Activated naive CD8-positive, alpha-beta T cell treated with anti-CD3 and anti-CD28 coated beads for 36 hours (primary cell): ENCODE measurements around the gene CPSF4L. TPM values are rescaled to one million over a fixed set of nuclear protein-coding genes. Genes with fewer than 3 reads are reported as not detected.

Experiments used
- DNase-seq: peaks from one replicate; pipeline ENCODE4 v3.0.0; 2021
- H3K27ac Mint-ChIP-seq: one replicate; pipeline ENCODE4 v1.8.0; 2022; ENCODE audit warnings: mild to moderate bottlenecking, moderate library complexity, mixed read lengths
- H3K27me3 Mint-ChIP-seq: one replicate; pipeline ENCODE4 v1.8.0; 2022; ENCODE audit warnings: mild to moderate bottlenecking, mixed read lengths
- H3K36me3 Mint-ChIP-seq: one replicate; pipeline ENCODE4 v1.8.0; 2021; ENCODE audit warnings: mild to moderate bottlenecking, mixed read lengths
- H3K4me1 Mint-ChIP-seq: one replicate; pipeline ENCODE4 v1.8.0; 2021; ENCODE audit warnings: mixed read lengths
- H3K4me3 Mint-ChIP-seq: one replicate; pipeline ENCODE4 v1.8.0; 2022; ENCODE audit warnings: mild to moderate bottlenecking, moderate library complexity, mixed read lengths
- H3K9me3 Mint-ChIP-seq: one replicate; pipeline ENCODE4 v1.8.0; 2022; ENCODE audit warnings: mixed read lengths
- total RNA-seq, 2 experiments: library from RNA; stranded (reverse); gene quantifications; one replicate each; pipeline ENCODE4 v1.2.3, GENCODE V29; 2021

The CPSF4L gene
- total RNA-seq, 2 experiments from 2014 or later: not detected

DNA sequence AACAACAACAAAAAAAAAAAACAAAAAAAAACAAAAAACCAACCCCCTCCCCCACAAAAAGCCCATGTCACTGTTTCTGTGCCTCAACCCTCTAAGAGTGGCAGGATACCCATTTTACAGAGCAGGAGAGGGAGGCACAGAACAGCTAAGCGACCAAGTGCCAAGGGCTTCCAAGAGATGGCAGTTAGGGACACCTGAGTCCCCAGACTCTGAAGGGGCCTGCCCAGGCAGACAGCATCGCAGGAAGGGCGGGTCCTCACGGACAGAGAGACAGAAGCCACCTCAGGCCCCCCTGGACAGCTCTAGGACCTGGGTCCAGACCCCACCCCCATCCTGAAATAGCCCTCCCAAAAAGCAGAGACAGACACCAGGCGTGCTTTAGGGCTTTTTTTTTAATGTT is 21.6 kb upstream of the CPSF4L start:
- Mint-ChIP-seq H3K27me3 (no peaks in the 10 kb centered on the region), H3K4me1 (no peaks in the 10 kb centered on the region), H3K9me3 (no peaks in the 10 kb centered on the region), H3K4me3 (no peak overlapping the region), H3K27ac (no peak overlapping the region), H3K36me3 (no peaks in the 10 kb centered on the region)
- DNase-seq: no peak

GRCh38 chr17:73282629-73283028 is 20.9 kb upstream of the CPSF4L start:
- Mint-ChIP-seq H3K27ac (no peak overlapping the region), H3K4me3 (no peak overlapping the region), H3K36me3 (no peaks in the 10 kb centered on the region), H3K27me3 (no peaks in the 10 kb centered on the region), H3K9me3 (no peaks in the 10 kb centered on the region), H3K4me1 (no peaks in the 10 kb centered on the region)
- DNase-seq: no peak

DNA sequence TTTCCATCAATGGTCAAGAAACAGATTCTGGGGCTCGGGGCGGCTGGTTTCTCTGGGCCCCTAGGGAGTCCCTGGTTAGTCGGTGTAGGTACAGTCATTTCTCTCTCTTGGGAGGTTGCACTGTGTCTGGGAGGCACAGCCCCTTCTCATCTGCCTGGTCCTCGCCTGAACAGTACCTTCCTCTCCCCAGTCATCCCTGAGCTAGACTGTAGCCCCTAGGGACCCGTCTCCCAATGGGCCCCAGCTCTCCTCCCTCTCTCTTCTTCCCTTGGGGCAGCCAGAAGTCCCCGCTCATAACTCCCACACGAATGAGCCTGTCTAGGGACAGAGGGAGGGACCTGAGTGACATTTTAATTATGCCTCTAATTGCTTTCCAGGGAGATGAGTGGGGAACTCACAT is 20.2 kb upstream of the CPSF4L start:
- no peak for DNase-seq
- H3K9me3 Mint-ChIP-seq: no peaks in the 10 kb centered on the region

GRCh38 chr17:73280191-73280590 is 18.5 kb upstream of the CPSF4L start:
- Mint-ChIP-seq H3K4me3 (no peak overlapping the region), H3K36me3 (no peaks in the 10 kb centered on the region), H3K4me1 (no peaks in the 10 kb centered on the region), H3K27me3 (no peaks in the 10 kb centered on the region), H3K27ac (no peak overlapping the region), H3K9me3 (no peaks in the 10 kb centered on the region)
- no peak for DNase-seq

More for the DNA sequence above, 20.2 kb upstream of the CPSF4L start:
- Mint-ChIP-seq H3K27me3 (no peaks in the 10 kb centered on the region), H3K4me1 (no peaks in the 10 kb centered on the region), H3K27ac (no peak overlapping the region), H3K4me3 (no peak overlapping the region), H3K36me3 (no peaks in the 10 kb centered on the region)

DNA sequence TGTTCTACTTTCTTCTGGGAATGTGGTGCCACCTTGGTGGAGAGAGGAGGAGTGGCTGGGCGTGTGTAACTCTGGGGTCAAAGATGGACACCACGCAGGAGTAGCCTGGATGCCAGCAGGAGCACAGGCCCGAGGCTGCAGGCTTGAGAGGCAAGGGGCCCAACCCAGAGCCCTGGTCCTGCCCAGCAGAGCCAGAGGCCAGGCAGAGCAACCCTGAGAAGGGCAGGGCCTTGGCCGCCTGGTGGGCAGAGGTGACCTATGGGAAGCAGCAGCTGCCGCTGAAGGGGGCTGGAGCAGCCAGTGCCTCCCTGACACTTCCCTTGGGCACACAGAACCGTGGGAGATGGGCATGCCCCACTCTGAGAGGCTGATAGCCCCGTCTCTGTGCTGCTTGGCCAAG is 18.0 kb upstream of the CPSF4L start:
- H3K4me3 Mint-ChIP-seq: no peak overlapping the region
- no peak overlapping the region for H3K27ac Mint-ChIP-seq
- no peaks in the 10 kb centered on the region for H3K4me1 Mint-ChIP-seq
- DNase-seq: no peak
- no peaks in the 10 kb centered on the region for H3K9me3 Mint-ChIP-seq
- H3K27me3 Mint-ChIP-seq: no peaks in the 10 kb centered on the region
- no peaks in the 10 kb centered on the region for H3K36me3 Mint-ChIP-seq

- H3K4me1 Mint-ChIP-seq: no peaks in the 10 kb centered on the region
- H3K36me3 Mint-ChIP-seq: no peaks in the 10 kb centered on the region
- H3K4me3 Mint-ChIP-seq: no peak overlapping the region
- DNase-seq: no peak
- H3K9me3 Mint-ChIP-seq: no peaks in the 10 kb centered on the region
- H3K27ac Mint-ChIP-seq: no peak overlapping the region
- H3K27me3 Mint-ChIP-seq: no peaks in the 10 kb centered on the region
Observed at GRCh38 chr17:73278465-73279453, 17.1 kb upstream of the CPSF4L start.

- Mint-ChIP-seq H3K4me3 (no peak overlapping the region), H3K27ac (no peak overlapping the region)
Observed at GRCh38 chr17:73278049-73278464, 16.4 kb upstream of the CPSF4L start.

DNA sequence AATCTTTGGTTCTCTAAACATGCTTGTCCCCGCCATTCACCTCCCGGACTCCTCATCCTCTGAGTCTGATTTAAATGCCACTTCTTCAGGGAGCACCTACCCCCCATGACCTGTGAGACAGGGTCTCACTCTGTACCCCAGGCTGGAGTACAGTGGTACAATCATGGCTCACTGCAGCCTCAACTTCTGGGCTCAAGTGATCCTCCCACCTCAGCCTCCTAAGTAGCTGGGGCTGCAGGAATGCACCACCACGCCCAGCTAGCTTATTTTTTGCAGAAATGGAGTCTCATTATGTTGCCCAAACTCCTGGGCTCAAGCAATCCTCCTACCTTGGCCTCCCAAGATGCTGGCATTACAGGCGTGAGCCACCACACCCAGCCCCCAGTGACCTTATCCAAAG is 12.8 kb upstream of the CPSF4L start:
- DNase-seq: no peak
- no peaks in the 10 kb centered on the region for H3K4me1 Mint-ChIP-seq
- no peaks in the 10 kb centered on the region for H3K9me3 Mint-ChIP-seq
- H3K27ac Mint-ChIP-seq: no peak overlapping the region
- H3K36me3 Mint-ChIP-seq: no peaks in the 10 kb centered on the region
- H3K27me3 Mint-ChIP-seq: no peaks in the 10 kb centered on the region
- no peak overlapping the region for H3K4me3 Mint-ChIP-seq

More at GRCh38 chr17:73278049-73278464, 16.4 kb upstream of the CPSF4L start:
- no peaks in the 10 kb centered on the region for H3K9me3 Mint-ChIP-seq
- no peaks in the 10 kb centered on the region for H3K36me3 Mint-ChIP-seq
- no peaks in the 10 kb centered on the region for H3K27me3 Mint-ChIP-seq
- no peak for DNase-seq
- H3K4me1 Mint-ChIP-seq: no peaks in the 10 kb centered on the region

GRCh38 chr17:73272906-73273218 is 11.2 kb upstream of the CPSF4L start:
- no peak overlapping the region for H3K27ac Mint-ChIP-seq

DNA sequence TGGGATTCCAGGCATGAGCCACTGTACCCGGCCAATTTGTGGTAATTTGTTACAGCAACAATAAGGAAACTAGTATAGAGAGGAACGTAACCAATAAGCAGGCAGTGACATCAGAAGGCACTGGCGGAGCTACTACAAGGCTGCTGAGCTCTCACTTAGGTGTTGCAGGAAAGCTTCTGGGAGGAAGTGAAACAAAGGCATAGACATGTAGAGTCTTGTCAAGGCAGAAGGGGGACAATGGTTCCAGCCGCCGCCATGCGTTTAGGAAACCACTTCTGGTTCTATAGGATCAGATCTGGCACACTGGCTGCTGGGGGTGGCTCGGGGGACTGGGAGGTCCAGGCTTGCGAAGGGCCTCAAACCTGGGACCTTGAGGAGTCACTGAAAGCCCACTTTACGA is 9.4 kb upstream of the CPSF4L start:
- H3K27me3 Mint-ChIP-seq: no peaks in the 10 kb centered on the region
- H3K4me3 Mint-ChIP-seq: no peak overlapping the region
- no peaks in the 10 kb centered on the region for H3K36me3 Mint-ChIP-seq
- H3K4me1 Mint-ChIP-seq: no peaks in the 10 kb centered on the region
- H3K27ac Mint-ChIP-seq: no peak overlapping the region
- H3K9me3 Mint-ChIP-seq: no peaks in the 10 kb centered on the region
- DNase-seq: no peak

More at GRCh38 chr17:73272906-73273218, 11.2 kb upstream of the CPSF4L start:
- Mint-ChIP-seq H3K9me3 (no peaks in the 10 kb centered on the region), H3K27me3 (no peaks in the 10 kb centered on the region), H3K4me3 (no peak overlapping the region), H3K4me1 (no peaks in the 10 kb centered on the region), H3K36me3 (no peaks in the 10 kb centered on the region)
- no peak for DNase-seq

DNA sequence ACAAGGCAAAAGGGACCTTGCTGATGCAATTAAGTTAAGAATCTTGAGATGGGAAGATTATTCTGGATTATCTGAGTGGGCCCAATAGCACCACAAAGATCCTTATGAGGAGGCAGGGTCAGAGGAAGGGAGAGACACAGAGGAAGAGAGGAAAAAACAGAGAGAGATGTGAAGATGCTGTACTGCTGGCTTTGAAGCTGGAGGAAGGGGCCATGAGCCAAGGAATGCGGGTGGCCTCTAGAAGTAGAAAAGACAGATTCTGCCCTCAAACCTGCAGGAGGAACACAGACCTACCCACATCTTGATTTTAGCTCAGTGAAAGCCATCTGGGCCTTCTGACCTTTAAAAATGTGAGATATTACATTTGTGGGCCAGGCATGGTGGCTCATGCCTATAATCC is 8.1 kb upstream of the CPSF4L start:
- no peak for DNase-seq
- H3K27me3 Mint-ChIP-seq: no peaks in the 10 kb centered on the region
- no peaks in the 10 kb centered on the region for H3K4me1 Mint-ChIP-seq
- no peaks in the 10 kb centered on the region for H3K9me3 Mint-ChIP-seq
- H3K4me3 Mint-ChIP-seq: no peak overlapping the region
- H3K27ac Mint-ChIP-seq: no peak overlapping the region
- no peaks in the 10 kb centered on the region for H3K36me3 Mint-ChIP-seq

DNA sequence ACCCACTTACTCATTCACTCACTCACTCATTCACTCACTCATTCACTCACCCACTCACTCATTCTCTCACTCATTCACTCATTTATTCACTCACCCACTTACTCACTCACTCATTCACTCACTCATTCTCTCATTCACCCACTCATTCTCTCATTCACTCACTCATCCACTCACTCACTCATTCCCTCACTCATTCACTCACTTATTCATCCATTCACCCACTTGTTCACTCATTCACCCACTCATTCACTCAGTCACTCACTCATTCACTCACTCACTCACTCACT is 7.6 kb upstream of the CPSF4L start:
- no peaks in the 10 kb centered on the region for H3K36me3 Mint-ChIP-seq
- DNase-seq: no peak
- H3K27ac Mint-ChIP-seq: no peak overlapping the region
- H3K9me3 Mint-ChIP-seq: no peaks in the 10 kb centered on the region
- H3K4me1 Mint-ChIP-seq: no peaks in the 10 kb centered on the region
- no peak overlapping the region for H3K4me3 Mint-ChIP-seq
- no peaks in the 10 kb centered on the region for H3K27me3 Mint-ChIP-seq

- no peak overlapping the region for H3K4me3 Mint-ChIP-seq
- DNase-seq: no peak
- no peaks in the 10 kb centered on the region for H3K27me3 Mint-ChIP-seq
- no peaks in the 10 kb centered on the region for H3K36me3 Mint-ChIP-seq
- H3K9me3 Mint-ChIP-seq: no peaks in the 10 kb centered on the region
- no peaks in the 10 kb centered on the region for H3K4me1 Mint-ChIP-seq
- H3K27ac Mint-ChIP-seq: no peak overlapping the region
Observed at GRCh38 chr17:73268582-73269328, 7.1 kb upstream of the CPSF4L start.

- no peak for DNase-seq
- no peak overlapping the region for H3K27ac Mint-ChIP-seq
- H3K4me3 Mint-ChIP-seq: no peak overlapping the region
- no peaks in the 10 kb centered on the region for H3K36me3 Mint-ChIP-seq
- H3K4me1 Mint-ChIP-seq: no peaks in the 10 kb centered on the region
- H3K9me3 Mint-ChIP-seq: no peaks in the 10 kb centered on the region
- no peaks in the 10 kb centered on the region for H3K27me3 Mint-ChIP-seq
Observed at GRCh38 chr17:73267648-73268537, 6.2 kb upstream of the CPSF4L start.

- DNase-seq: no peak
- Mint-ChIP-seq H3K4me1 (no peaks in the 10 kb centered on the region), H3K27me3 (no peaks in the 10 kb centered on the region), H3K36me3 (no peaks in the 10 kb centered on the region), H3K4me3 (no peak overlapping the region), H3K9me3 (no peaks in the 10 kb centered on the region), H3K27ac (no peak overlapping the region)
Observed at GRCh38 chr17:73266796-73267195, 5.1 kb upstream of the CPSF4L start.
